HepG2 (cell line): ENCODE data around the gene COL18A1. TPM values are rescaled to one million over a fixed set of nuclear protein-coding genes. Genes with fewer than 3 reads are reported as not detected.
A peak's percentile ranks its signal among the peaks of the same experiment; 100 is the strongest.

ENCODE experiments used
- ATAC-seq: fragments of 200-7000 bp; cut with Tn5 transposase; 3 replicates; pipeline ENCODE4 v1.9.1; 2020; ENCODE audit warnings: mild to moderate bottlenecking, moderate library complexity
- BruUV-seq: library from RNA; stranded (reverse); fragments of 400-500 nt; replicated peaks from 2 replicates; lab custom pipeline; 2021; lab: Mats Ljungman, UMichigan
- CTCF ChIA-PET: fragments of 300-600 bp; formaldehyde crosslinking; extraction: SDS; loops from one replicate; lab custom pipeline; 2021; ENCODE audit warnings: low total read pairs, inconsistent platforms, low intra/inter-chr PET ratio; lab: Yijun Ruan, JAX
- POLR2A ChIA-PET: fragments of 350-600 bp; sonication (Branson Sonifier 250); formaldehyde crosslinking; loops from one replicate; lab custom pipeline; 2020; ENCODE audit warnings: antibody characterized with exemption, inconsistent platforms; lab: Yijun Ruan, JAX
- DNase-seq: peaks from one replicate; pipeline ENCODE4 v3.0.0-alpha.2; 2015; ENCODE audit warnings: low spot score
- FAIRE-seq: peaks from 3 replicates; lab custom pipeline; 2011; peaks lifted over from hg19 to GRCh38; lab: Jason Lieb, UNC
- H2AFZ ChIP-seq: one replicate; pipeline ENCODE4 v1.6.1; 2011; ENCODE audit warnings: low read length, inconsistent platforms
- H3K27ac ChIP-seq: fragments of 300-600 bp; 3 replicates; pipeline ENCODE4 v1.8.0; 2011; ENCODE audit warnings: mixed run types, mild to moderate bottlenecking, mixed read lengths, low read length, inconsistent platforms; ENCODE audit not compliant: insufficient read depth; ENCODE audit errors: extremely low read length
- H3K27me3 ChIP-seq, 2 experiments: fragments of 200-600 bp in 1 of 2; 2 replicates in 1 of 2; 3 replicates in 1 of 2; pipeline versions ENCODE4 v1.6.0 to v1.8.0; 2011; ENCODE audit warnings: low read length in 2 of 2, mild to moderate bottlenecking in 2 of 2, moderate library complexity in 2 of 2, inconsistent platforms in 1 of 2; ENCODE audit not compliant: insufficient read depth in 2 of 2, control insufficient read depth in 1 of 2
- H3K36me3 ChIP-seq, 2 experiments: fragments of 200-600 bp in 1 of 2; replicated peaks in 1 of 2; 2 replicates in 1 of 2; 3 replicates in 1 of 2; pipeline versions ENCODE4 v1.5.1 to v1.8.0; 2011; ENCODE audit warnings: low read length in 2 of 2, inconsistent platforms in 1 of 2; ENCODE audit not compliant: insufficient read depth in 2 of 2, control insufficient read depth in 1 of 2
- H3K4me1 ChIP-seq: 2 replicates; pipeline ENCODE4 v1.5.1; 2012; ENCODE audit warnings: low read length, inconsistent platforms; ENCODE audit not compliant: insufficient read depth
- H3K4me2 ChIP-seq: 2 replicates; pipeline ENCODE4 v1.6.0; 2011; ENCODE audit warnings: low read depth, low read length, inconsistent platforms
- H3K4me3 ChIP-seq, 3 experiments: fragments of 200-600 bp in 1 of 3; sonication (generic), shearing (Covaris generic) in 1 of 3; replicated peaks in 1 of 3; 2 replicates each; pipeline ENCODE4 v1.5.1; 2011 to 2016; ENCODE audit warnings: low read length in 3 of 3, inconsistent platforms in 2 of 3, low read depth in 2 of 3, mild to moderate bottlenecking in 2 of 3, control low read depth in 1 of 3, mixed read lengths in 1 of 3; ENCODE audit not compliant: insufficient read depth in 1 of 3
- H3K79me2 ChIP-seq: one replicate; pipeline ENCODE4 v1.6.1; 2011; ENCODE audit warnings: low read length, inconsistent platforms; ENCODE audit not compliant: insufficient read depth
- H3K9ac ChIP-seq: 2 replicates; pipeline ENCODE4 v1.6.0; 2011; ENCODE audit warnings: mild to moderate bottlenecking, low read depth, low read length, inconsistent platforms; ENCODE audit not compliant: insufficient read depth
- H3K9me3 ChIP-seq: 2 replicates; pipeline ENCODE4 v1.5.1; 2012; ENCODE audit warnings: mild to moderate bottlenecking, low read length
- H4K20me1 ChIP-seq: 2 replicates; pipeline ENCODE4 v1.6.0; 2011; ENCODE audit warnings: inconsistent platforms, mild to moderate bottlenecking, low read length, moderate library complexity; ENCODE audit not compliant: insufficient read depth
- GMEB1 ChIP-seq: sonication (generic); formaldehyde crosslinking; IDR thresholded peaks from 2 replicates; pipeline ENCODE4 v1.5.1; 2020; ENCODE audit warnings: missing genetic modification reagents, mild to moderate bottlenecking, borderline replicate concordance
- HNF1A ChIP-seq, 2 experiments: sonication (generic) in 1 of 2; formaldehyde crosslinking in 1 of 2; IDR thresholded peaks; 2 replicates each; pipeline versions ENCODE4 v1.4.0 to v1.6.1; 2016 to 2020; ENCODE audit warnings: borderline replicate concordance in 1 of 2, low read depth in 1 of 2, mild to moderate bottlenecking in 1 of 2, missing genetic modification reagents in 1 of 2
- RBFOX2 ChIP-seq: fragments of 200-400 bp; formaldehyde crosslinking; IDR thresholded peaks from 2 replicates; pipeline ENCODE4 v1.6.1; 2017; ENCODE audit warnings: low read depth, mild to moderate bottlenecking, low read length
- ZBTB33 ChIP-seq: sonication (generic); formaldehyde crosslinking; IDR thresholded peaks from 2 replicates; pipeline ENCODE4 v1.4.0; 2020; ENCODE audit warnings: missing genetic modification reagents
- ZNF407 ChIP-seq: sonication (generic); formaldehyde crosslinking; IDR thresholded peaks from one replicate; pipeline ENCODE4 v1.5.1; 2020; ENCODE audit warnings: mild to moderate bottlenecking, missing genetic modification reagents; ENCODE audit errors: not compliant biosample characterization
- WGBS: methylation state at CpG from one replicate; pipeline ENCODE4 v1.1.6; 2017; ENCODE audit warnings: low lambda C conversion rate; 5-methylcytosine and 5-hydroxymethylcytosine counted together
- in situ Hi-C: cut with HindIII; loops from 2 replicates; pipeline ENCODE4 v1.10.0; 2017; ENCODE audit warnings: low pct_unique_long_range_greater_than_20kb; ENCODE audit not compliant: extremely low pct_ligation_motif_present
- intact Hi-C: fragments of 100-400 bp; cut with micrococcal nuclease; formaldehyde crosslinking; loops from one replicate; pipeline ENCODE4 v1.10.0; 2022; ENCODE audit not compliant: unreplicated experiment
- polyA plus RNA-seq, 8 experiments: library from polyadenylated mRNA; depleted of rRNA in 3 of 8; stranded (reverse) in 7 of 8; unstranded in 1 of 8; fragments of >200 nt; fragmentation: Illumina TruSeq in 4 of 8; extraction: Trizol in 4 of 8; gene quantifications; 2 replicates each; pipeline versions ENCODE4 v1.2.1 to v1.2.3, GENCODE V29; 2011 to 2016; ENCODE audit warnings: low read depth in 4 of 8, missing spikeins in 1 of 8, mixed read lengths in 1 of 8; ENCODE audit not compliant: insufficient read depth in 1 of 8
- total RNA-seq, 5 experiments: library from RNA; depleted of rRNA; stranded (reverse); fragments of >200 nt; fragmentation: Illumina TruSeq; extraction: Trizol; gene quantifications; 2 replicates each; pipeline ENCODE4 v1.2.3, GENCODE V29; 2016; ENCODE audit warnings: low read depth in 1 of 5

Gene COL18A1
- total and polyA plus RNA-seq, 2 of the 13 experiments (the other 11 are each of a cell fraction or from before 2014, with no cell fraction given), result 79.0 to 102 TPM

GRCh38 chr21:45408801-45409261, 3.9 kb downstream of the COL18A1 start:
- Histone ChIP-seq H3K4me1 (peaks cover 78% of the 10 kb centered on the region), H3K9ac (peak overlapping the region; percentile 72), H3K27ac (peak overlapping the region; percentile 92), H3K27me3 (peaks cover 0 to 6% of the 10 kb centered on the region in 2 experiments; a peak in 2 of 5 replicates), H4K20me1 (peaks cover 31% of the 10 kb centered on the region), H3K4me2 (peak overlapping the region; percentile 86), H3K79me2 (peaks cover 75% of the 10 kb centered on the region), H3K9me3 (no peaks in the 10 kb centered on the region), H3K36me3 (peaks cover 0 to 1% of the 10 kb centered on the region in 2 experiments; a peak in 2 of 5 replicates), H3K4me3 (peak overlapping the region; percentile 48 to 74 (median 52)), H2AFZ (no peak overlapping the region)
- in situ Hi-C loops, result no loop called here
- intact Hi-C loops, result loop anchor here (10.0 kb wide), 1 partner anchor 114 kb away; no protein-coding TSS in a partner anchor
- FAIRE-seq, result no peak
- WGBS, result 60% methylated on average over 2 of the region's 9 CpGs
- no TSS peak for BruUV-seq
- no peak; the same call in 2 of the 3 replicates for ATAC-seq
- CTCF ChIA-PET, result no interaction called here
- no peak for DNase-seq
- POLR2A ChIA-PET, result interaction anchor here (1.0 to 8.9 kb wide), 5 partner anchors 15 to 121 kb away, joined by 3 to 210 read pairs (median 13); partner anchors contain the start of gene POFUT2
- no peak for TF ChIP-seq GMEB1
- no peak for TF ChIP-seq HNF1A (IDR thresholded peaks at IDR 0.05; ENCODE audit: low read depth)
- TF ChIP-seq HNF1A (CRISPR knock-in tag; IDR thresholded peaks at IDR 0.05; ENCODE audit: borderline replicate concordance), result no peak
- peak; percentile 17 for TF ChIP-seq ZNF407 (CRISPR knock-in tag)
- peak; percentile 45; the same call in 1 of the 2 replicates for TF ChIP-seq ZBTB33
- peak; percentile 60 for TF ChIP-seq RBFOX2
